GM23338 (cell line): Measurements from ENCODE around the gene TMEM87B. TPM values are rescaled to one million over a fixed set of nuclear protein-coding genes. Genes with fewer than 3 reads are reported as not detected.

Source experiments
- ATAC-seq: fragments of 200-7000 bp; cut with Tn5 transposase; 3 replicates; pipeline ENCODE4 v1.9.1; 2020
- DNase-seq: peaks from one replicate; pipeline ENCODE4 v3.0.0-alpha.2; 2015; ENCODE audit warnings: low spot score
- H2AFZ ChIP-seq: fragments of 200-600 bp; sonication (generic); 2 replicates; pipeline ENCODE4 v1.8.0; 2016; ENCODE audit warnings: antibody characterized with exemption, mild to moderate bottlenecking, moderate library complexity
- H3F3A ChIP-seq: fragments of 200-600 bp; sonication (generic); replicated peaks from 2 replicates; pipeline ENCODE4 v1.8.0; 2017; ENCODE audit warnings: antibody characterized with exemption, mixed run types, low read depth
- H3K27ac ChIP-seq: fragments of 200-600 bp; sonication (generic); 2 replicates; pipeline ENCODE4 v1.6.1; 2016; ENCODE audit warnings: low read depth
- H3K27me3 ChIP-seq: fragments of 200-600 bp; sonication (generic); 2 replicates; pipeline ENCODE4 v1.8.0; 2016; ENCODE audit warnings: mild to moderate bottlenecking, mixed run types, moderate library complexity; ENCODE audit not compliant: insufficient read depth
- H3K36me3 ChIP-seq: fragments of 200-600 bp; sonication (generic); 2 replicates; pipeline ENCODE4 v1.8.0; 2016; ENCODE audit warnings: mild to moderate bottlenecking; ENCODE audit not compliant: insufficient read depth
- H3K4me1 ChIP-seq: fragments of 200-600 bp; sonication (generic); 2 replicates; pipeline ENCODE4 v1.8.0; 2016; ENCODE audit warnings: mild to moderate bottlenecking, moderate library complexity; ENCODE audit not compliant: insufficient read depth
- H3K4me2 ChIP-seq: fragments of 200-600 bp; sonication (generic); 2 replicates; pipeline ENCODE4 v1.7.1; 2017; ENCODE audit warnings: mixed run types
- H3K4me3 ChIP-seq: fragments of 200-600 bp; sonication (generic); 2 replicates; pipeline ENCODE4 v1.6.1; 2016; ENCODE audit warnings: mixed run types
- H3K79me2 ChIP-seq: fragments of 200-600 bp; sonication (generic); replicated peaks from 2 replicates; pipeline ENCODE4 v1.8.0; 2017; ENCODE audit warnings: mild to moderate bottlenecking; ENCODE audit not compliant: insufficient read depth
- H3K9me2 ChIP-seq: fragments of 200-600 bp; sonication (generic); 2 replicates; pipeline ENCODE4 v1.8.0; 2017; ENCODE audit not compliant: insufficient read depth
- H4K20me1 ChIP-seq: fragments of 200-600 bp; sonication (generic); replicated peaks from 2 replicates; pipeline ENCODE4 v1.8.0; 2017; ENCODE audit warnings: mild to moderate bottlenecking; ENCODE audit not compliant: insufficient read depth
- H3K27ac Mint-ChIP-seq: 2 replicates; pipeline ENCODE4 v1.8.0; 2020; ENCODE audit warnings: inconsistent platforms, mild to moderate bottlenecking, moderate library complexity, mixed read lengths
- H3K27me3 Mint-ChIP-seq: 3 replicates; pipeline ENCODE4 v1.8.0; 2022; ENCODE audit warnings: low read depth, mild to moderate bottlenecking, moderate library complexity, mixed read lengths, inconsistent platforms; ENCODE audit not compliant: insufficient read depth, poor library complexity
- H3K36me3 Mint-ChIP-seq: 3 replicates; pipeline ENCODE4 v1.8.0; 2021; ENCODE audit warnings: low read depth, mild to moderate bottlenecking, inconsistent platforms, moderate library complexity, mixed read lengths
- H3K4me1 Mint-ChIP-seq: 3 replicates; pipeline ENCODE4 v1.8.0; 2020; ENCODE audit warnings: mild to moderate bottlenecking, inconsistent platforms, mixed read lengths
- H3K4me3 Mint-ChIP-seq: 3 replicates; pipeline ENCODE4 v1.8.0; 2021; ENCODE audit warnings: moderate library complexity, mild to moderate bottlenecking, inconsistent platforms, mixed read lengths
- H3K9me3 Mint-ChIP-seq: 3 replicates; pipeline ENCODE4 v1.8.0; 2020; ENCODE audit warnings: moderate library complexity, mild to moderate bottlenecking, inconsistent platforms, mixed read lengths
- CREB1 ChIP-seq: fragments of 250-450 bp; sonication (Bioruptor Pico); IDR thresholded peaks from 2 replicates; pipeline ENCODE4 v1.5.0; 2020; ENCODE audit warnings: low read depth, mild to moderate bottlenecking, moderate library complexity
- EZH2 ChIP-seq: fragments of 200-600 bp; sonication (generic); IDR thresholded peaks from one replicate; pipeline ENCODE4 v1.8.0; 2017; ENCODE audit warnings: antibody characterized with exemption, mild to moderate bottlenecking, low read depth; ENCODE audit not compliant: unreplicated experiment
- EZH2phosphoT487 ChIP-seq: fragments of 200-600 bp; sonication (generic); IDR thresholded peaks from one replicate; pipeline ENCODE4 v1.8.1; 2018; ENCODE audit warnings: antibody characterized with exemption; ENCODE audit not compliant: unreplicated experiment
- JUNB ChIP-seq: IDR thresholded peaks from one replicate; pipeline ENCODE4 v1.6.1; 2016; ENCODE audit warnings: antibody characterized with exemption; ENCODE audit not compliant: unreplicated experiment
- NANOG ChIP-seq: IDR thresholded peaks from 2 replicates; pipeline ENCODE4 v1.6.1; 2016; ENCODE audit warnings: antibody characterized with exemption, borderline replicate concordance
- POLR2AphosphoS5 ChIP-seq: IDR thresholded peaks from 2 replicates; pipeline ENCODE4 v1.6.1; 2016; ENCODE audit warnings: antibody characterized with exemption, low read depth
- STAT1 ChIP-seq: IDR thresholded peaks from one replicate; pipeline ENCODE4 v1.6.1; 2016; ENCODE audit warnings: antibody characterized with exemption; ENCODE audit not compliant: unreplicated experiment
- ZNF114 ChIP-seq: fragments of 250-450 bp; sonication (Bioruptor Pico); IDR thresholded peaks from 2 replicates; pipeline ENCODE4 v1.5.0; 2020; ENCODE audit warnings: mild to moderate bottlenecking, moderate library complexity
- ZNF331 ChIP-seq: fragments of 250-450 bp; sonication (Bioruptor Pico); IDR thresholded peaks from 2 replicates; pipeline ENCODE4 v1.5.0; 2020; ENCODE audit warnings: low read depth, mild to moderate bottlenecking, moderate library complexity
- polyA plus RNA-seq: library from polyadenylated mRNA; unstranded; fragments of >200 nt; fragmentation: Nextera tagmentation; extraction: Ambion mirVana; gene quantifications from 2 replicates; pipeline ENCODE4 v1.2.1, GENCODE V29; 2016
- total RNA-seq: library from RNA; depleted of rRNA; stranded (reverse); fragments of >200 nt; shearing (Covaris generic); gene quantifications from 2 replicates; pipeline ENCODE4 v1.2.3, GENCODE V29; 2014
- TF ChIP-seq, protein P1 (sequence below): IDR thresholded peaks from one replicate; pipeline ENCODE4 v1.6.1; 2018; ENCODE audit warnings: antibody characterized with exemption; ENCODE audit not compliant: unreplicated experiment
- TF ChIP-seq, protein P2 (sequence below): IDR thresholded peaks from 2 replicates; pipeline ENCODE4 v1.6.1; 2016; ENCODE audit warnings: antibody characterized with exemption
- TF ChIP-seq, protein P3 (sequence below), 2 experiments: fragments of 200-600 bp in 1 of 2; sonication (generic) in 1 of 2; conservative IDR thresholded peaks; 2 replicates each; pipeline versions ENCODE4 v1.5.1 to v1.6.1; 2016 to 2017; ENCODE audit warnings: antibody characterized with exemption in 2 of 2, low read depth in 2 of 2, mild to moderate bottlenecking in 2 of 2, moderate library complexity in 1 of 2
- TF ChIP-seq, protein P4 (sequence below): fragments of 250-450 bp; sonication (Bioruptor Pico); IDR thresholded peaks from 2 replicates; pipeline ENCODE4 v1.5.0; 2020; ENCODE audit warnings: mild to moderate bottlenecking, moderate library complexity

TMEM87B gene
- total and polyA plus RNA-seq, 2 experiments from 2014 or later, result 7.0 to 15.4 TPM

DNA sequence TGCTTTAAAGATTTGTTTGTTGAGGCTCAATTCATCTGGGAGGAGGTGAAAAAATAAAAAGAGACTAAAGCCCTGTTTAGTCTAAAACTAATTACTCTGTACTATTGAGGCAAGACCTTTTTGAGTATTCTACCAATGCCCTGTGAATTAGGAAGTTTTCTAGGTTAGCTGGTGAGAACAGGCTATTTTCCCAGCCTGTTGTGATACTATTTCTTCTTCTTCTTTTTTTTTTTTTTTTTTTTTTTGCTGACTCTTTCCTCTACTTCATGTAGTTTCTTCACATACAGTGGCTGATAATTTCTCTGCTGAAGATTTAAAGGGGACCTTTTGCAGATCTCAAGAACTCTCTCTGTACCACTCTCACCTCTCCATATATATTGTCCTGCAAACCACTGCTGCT, 8.8 kb upstream of the TMEM87B start:
- H3K79me2 ChIP-seq, result no peaks in the 10 kb centered on the region
- H2AFZ ChIP-seq, result no peak overlapping the region
- DNase-seq (no peak), ATAC-seq (no peak)
- no peak overlapping the region for H3K4me2 ChIP-seq
- H3K36me3 ChIP-seq, result no peaks in the 10 kb centered on the region
- Mint-ChIP-seq H3K4me3 (no peak overlapping the region), H3K27ac (no peak overlapping the region), H3K27me3 (no peaks in the 10 kb centered on the region), H3K4me1 (peaks cover 26% of the 10 kb centered on the region), H3K9me3 (peaks cover 32% of the 10 kb centered on the region), H3K36me3 (peaks cover 10% of the 10 kb centered on the region)
- H3K4me1 ChIP-seq, result peaks cover 18% of the 10 kb centered on the region
- H3K9me2 ChIP-seq, result no peaks in the 10 kb centered on the region
- no peak overlapping the region for H3K27ac ChIP-seq
- no peaks in the 10 kb centered on the region for H3F3A ChIP-seq
- H3K4me3 ChIP-seq, result no peak overlapping the region
- no peaks in the 10 kb centered on the region for H4K20me1 ChIP-seq
- H3K27me3 ChIP-seq, result no peaks in the 10 kb centered on the region
- TF ChIP-seq, protein P1, sequence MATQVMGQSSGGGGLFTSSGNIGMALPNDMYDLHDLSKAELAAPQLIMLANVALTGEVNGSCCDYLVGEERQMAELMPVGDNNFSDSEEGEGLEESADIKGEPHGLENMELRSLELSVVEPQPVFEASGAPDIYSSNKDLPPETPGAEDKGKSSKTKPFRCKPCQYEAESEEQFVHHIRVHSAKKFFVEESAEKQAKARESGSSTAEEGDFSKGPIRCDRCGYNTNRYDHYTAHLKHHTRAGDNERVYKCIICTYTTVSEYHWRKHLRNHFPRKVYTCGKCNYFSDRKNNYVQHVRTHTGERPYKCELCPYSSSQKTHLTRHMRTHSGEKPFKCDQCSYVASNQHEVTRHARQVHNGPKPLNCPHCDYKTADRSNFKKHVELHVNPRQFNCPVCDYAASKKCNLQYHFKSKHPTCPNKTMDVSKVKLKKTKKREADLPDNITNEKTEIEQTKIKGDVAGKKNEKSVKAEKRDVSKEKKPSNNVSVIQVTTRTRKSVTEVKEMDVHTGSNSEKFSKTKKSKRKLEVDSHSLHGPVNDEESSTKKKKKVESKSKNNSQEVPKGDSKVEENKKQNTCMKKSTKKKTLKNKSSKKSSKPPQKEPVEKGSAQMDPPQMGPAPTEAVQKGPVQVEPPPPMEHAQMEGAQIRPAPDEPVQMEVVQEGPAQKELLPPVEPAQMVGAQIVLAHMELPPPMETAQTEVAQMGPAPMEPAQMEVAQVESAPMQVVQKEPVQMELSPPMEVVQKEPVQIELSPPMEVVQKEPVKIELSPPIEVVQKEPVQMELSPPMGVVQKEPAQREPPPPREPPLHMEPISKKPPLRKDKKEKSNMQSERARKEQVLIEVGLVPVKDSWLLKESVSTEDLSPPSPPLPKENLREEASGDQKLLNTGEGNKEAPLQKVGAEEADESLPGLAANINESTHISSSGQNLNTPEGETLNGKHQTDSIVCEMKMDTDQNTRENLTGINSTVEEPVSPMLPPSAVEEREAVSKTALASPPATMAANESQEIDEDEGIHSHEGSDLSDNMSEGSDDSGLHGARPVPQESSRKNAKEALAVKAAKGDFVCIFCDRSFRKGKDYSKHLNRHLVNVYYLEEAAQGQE, result no peak
- no peak for TF ChIP-seq NANOG
- TF ChIP-seq ZNF114 (CRISPR knock-in tag), result no peak
- TF ChIP-seq POLR2AphosphoS5, result no peak
- no peak for TF ChIP-seq ZNF331 (CRISPR knock-in tag)
- no peak for TF ChIP-seq CREB1 (CRISPR knock-in tag)
- TF ChIP-seq, protein P2, sequence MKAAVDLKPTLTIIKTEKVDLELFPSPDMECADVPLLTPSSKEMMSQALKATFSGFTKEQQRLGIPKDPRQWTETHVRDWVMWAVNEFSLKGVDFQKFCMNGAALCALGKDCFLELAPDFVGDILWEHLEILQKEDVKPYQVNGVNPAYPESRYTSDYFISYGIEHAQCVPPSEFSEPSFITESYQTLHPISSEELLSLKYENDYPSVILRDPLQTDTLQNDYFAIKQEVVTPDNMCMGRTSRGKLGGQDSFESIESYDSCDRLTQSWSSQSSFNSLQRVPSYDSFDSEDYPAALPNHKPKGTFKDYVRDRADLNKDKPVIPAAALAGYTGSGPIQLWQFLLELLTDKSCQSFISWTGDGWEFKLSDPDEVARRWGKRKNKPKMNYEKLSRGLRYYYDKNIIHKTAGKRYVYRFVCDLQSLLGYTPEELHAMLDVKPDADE, result no peak
- TF ChIP-seq EZH2phosphoT487, result no peak
- TF ChIP-seq JUNB, result no peak
- TF ChIP-seq STAT1, result no peak
- no peak for TF ChIP-seq EZH2
- TF ChIP-seq, protein P3, sequence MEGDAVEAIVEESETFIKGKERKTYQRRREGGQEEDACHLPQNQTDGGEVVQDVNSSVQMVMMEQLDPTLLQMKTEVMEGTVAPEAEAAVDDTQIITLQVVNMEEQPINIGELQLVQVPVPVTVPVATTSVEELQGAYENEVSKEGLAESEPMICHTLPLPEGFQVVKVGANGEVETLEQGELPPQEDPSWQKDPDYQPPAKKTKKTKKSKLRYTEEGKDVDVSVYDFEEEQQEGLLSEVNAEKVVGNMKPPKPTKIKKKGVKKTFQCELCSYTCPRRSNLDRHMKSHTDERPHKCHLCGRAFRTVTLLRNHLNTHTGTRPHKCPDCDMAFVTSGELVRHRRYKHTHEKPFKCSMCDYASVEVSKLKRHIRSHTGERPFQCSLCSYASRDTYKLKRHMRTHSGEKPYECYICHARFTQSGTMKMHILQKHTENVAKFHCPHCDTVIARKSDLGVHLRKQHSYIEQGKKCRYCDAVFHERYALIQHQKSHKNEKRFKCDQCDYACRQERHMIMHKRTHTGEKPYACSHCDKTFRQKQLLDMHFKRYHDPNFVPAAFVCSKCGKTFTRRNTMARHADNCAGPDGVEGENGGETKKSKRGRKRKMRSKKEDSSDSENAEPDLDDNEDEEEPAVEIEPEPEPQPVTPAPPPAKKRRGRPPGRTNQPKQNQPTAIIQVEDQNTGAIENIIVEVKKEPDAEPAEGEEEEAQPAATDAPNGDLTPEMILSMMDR (conservative IDR thresholded peaks at IDR 0.05; ENCODE audit: low read depth in 2 of 2), result no peak
- TF ChIP-seq, protein P4, sequence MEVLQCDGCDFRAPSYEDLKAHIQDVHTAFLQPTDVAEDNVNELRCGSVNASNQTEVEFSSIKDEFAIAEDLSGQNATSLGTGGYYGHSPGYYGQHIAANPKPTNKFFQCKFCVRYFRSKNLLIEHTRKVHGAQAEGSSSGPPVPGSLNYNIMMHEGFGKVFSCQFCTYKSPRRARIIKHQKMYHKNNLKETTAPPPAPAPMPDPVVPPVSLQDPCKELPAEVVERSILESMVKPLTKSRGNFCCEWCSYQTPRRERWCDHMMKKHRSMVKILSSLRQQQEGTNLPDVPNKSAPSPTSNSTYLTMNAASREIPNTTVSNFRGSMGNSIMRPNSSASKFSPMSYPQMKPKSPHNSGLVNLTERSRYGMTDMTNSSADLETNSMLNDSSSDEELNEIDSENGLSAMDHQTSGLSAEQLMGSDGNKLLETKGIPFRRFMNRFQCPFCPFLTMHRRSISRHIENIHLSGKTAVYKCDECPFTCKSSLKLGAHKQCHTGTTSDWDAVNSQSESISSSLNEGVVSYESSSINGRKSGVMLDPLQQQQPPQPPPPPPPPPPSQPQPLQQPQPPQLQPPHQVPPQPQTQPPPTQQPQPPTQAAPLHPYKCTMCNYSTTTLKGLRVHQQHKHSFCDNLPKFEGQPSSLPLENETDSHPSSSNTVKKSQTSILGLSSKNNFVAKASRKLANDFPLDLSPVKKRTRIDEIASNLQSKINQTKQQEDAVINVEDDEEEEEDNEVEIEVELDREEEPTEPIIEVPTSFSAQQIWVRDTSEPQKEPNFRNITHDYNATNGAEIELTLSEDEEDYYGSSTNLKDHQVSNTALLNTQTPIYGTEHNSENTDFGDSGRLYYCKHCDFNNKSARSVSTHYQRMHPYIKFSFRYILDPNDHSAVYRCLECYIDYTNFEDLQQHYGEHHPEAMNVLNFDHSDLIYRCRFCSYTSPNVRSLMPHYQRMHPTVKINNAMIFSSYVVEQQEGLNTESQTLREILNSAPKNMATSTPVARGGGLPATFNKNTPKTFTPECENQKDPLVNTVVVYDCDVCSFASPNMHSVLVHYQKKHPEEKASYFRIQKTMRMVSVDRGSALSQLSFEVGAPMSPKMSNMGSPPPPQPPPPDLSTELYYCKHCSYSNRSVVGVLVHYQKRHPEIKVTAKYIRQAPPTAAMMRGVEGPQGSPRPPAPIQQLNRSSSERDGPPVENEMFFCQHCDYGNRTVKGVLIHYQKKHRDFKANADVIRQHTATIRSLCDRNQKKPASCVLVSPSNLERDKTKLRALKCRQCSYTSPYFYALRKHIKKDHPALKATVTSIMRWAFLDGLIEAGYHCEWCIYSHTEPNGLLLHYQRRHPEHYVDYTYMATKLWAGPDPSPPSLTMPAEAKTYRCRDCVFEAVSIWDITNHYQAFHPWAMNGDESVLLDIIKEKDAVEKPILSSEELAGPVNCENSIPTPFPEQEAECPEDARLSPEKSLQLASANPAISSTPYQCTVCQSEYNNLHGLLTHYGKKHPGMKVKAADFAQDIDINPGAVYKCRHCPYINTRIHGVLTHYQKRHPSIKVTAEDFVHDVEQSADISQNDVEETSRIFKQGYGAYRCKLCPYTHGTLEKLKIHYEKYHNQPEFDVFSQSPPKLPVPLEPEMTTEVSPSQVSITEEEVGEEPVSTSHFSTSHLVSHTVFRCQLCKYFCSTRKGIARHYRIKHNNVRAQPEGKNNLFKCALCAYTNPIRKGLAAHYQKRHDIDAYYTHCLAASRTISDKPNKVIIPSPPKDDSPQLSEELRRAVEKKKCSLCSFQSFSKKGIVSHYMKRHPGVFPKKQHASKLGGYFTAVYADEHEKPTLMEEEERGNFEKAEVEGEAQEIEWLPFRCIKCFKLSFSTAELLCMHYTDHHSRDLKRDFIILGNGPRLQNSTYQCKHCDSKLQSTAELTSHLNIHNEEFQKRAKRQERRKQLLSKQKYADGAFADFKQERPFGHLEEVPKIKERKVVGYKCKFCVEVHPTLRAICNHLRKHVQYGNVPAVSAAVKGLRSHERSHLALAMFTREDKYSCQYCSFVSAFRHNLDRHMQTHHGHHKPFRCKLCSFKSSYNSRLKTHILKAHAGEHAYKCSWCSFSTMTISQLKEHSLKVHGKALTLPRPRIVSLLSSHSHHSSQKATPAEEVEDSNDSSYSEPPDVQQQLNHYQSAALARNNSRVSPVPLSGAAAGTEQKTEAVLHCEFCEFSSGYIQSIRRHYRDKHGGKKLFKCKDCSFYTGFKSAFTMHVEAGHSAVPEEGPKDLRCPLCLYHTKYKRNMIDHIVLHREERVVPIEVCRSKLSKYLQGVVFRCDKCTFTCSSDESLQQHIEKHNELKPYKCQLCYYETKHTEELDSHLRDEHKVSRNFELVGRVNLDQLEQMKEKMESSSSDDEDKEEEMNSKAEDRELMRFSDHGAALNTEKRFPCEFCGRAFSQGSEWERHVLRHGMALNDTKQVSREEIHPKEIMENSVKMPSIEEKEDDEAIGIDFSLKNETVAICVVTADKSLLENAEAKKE (CRISPR knock-in tag), result no peak
